ENCODE results near the gene AKT1S1.
"Not testable (repeated sequence)": the region's sequence is repeated elsewhere in the genome, so short reads cannot be mapped to it uniquely, and the experiment has no call there.

The AKT1S1 gene

DNA sequence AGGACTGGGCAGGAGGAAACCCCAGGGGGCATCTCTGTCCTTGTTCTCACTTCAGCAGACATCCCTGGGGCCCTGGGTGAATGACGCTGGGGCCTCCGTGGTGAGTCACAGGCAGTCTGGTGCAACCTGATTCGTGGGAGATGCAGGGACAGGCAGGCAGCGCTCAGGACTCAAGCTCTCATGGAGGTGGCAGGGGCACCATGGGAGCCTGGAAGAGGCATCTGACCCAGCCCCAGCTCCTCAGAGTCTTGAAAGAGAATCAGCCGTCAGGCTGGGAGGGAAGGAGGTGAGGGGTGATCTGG, 40.2 kb downstream of the AKT1S1 start:
- DNase-seq (ENCODE audit: low read depth in 2 of 2), result no peak

- no peak for DNase-seq (ENCODE audit: low read depth in 2 of 2)
These were observed 40.8 kb downstream of the AKT1S1 start for GRCh38 chr19:49836176-49837008.

DNA sequence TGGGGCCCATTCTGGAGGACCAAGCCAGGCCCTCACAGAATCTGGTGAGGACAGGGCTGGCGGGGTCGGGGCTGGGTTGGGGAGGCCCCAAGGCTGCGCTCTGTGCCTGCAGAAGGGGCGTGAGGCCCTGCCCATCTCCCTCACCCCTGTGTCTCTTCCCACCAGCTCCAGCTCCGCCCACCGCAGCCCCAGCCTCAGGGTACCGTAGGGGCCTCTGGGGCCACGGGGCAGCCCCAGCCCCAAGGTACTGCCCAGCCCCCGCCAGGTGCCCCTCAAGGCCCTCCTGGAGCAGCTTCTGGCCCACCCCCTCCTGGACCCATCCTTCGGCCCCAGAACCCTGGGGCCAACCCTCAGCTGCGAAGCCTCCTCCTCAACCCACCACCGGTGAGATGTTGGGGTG, 41.6 kb downstream of the AKT1S1 start:
- no peak for DNase-seq (ENCODE audit: low read depth in 2 of 2)

GRCh38 chr19:49833599-49833998, 43.6 kb downstream of the AKT1S1 start:
- DNase-seq (ENCODE audit: low read depth in 2 of 2), result no peak

GRCh38 chr19:49832556-49832955, 44.6 kb downstream of the AKT1S1 start:
- no peak for DNase-seq (ENCODE audit: low read depth in 2 of 2)

DNA sequence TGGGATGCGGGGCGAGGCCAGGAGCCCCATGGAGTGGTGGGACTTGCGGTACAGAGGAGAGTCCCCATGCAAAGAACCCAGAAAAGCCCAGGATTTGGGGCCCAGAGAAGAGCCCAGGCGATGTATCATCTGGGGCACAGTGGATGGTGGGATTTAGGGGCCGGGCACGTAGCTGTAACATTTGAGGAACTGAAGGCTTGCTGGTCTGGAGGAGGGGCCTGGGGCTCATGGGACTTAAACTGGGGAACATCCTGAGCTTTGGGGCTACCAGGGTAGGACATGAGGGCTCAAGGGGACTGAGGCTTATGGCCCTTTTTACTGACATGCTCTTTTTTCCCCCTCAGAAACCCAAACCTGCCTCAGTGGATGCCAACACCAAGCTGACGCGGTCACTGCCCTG, 45.6 kb downstream of the AKT1S1 start:
- DNase-seq (ENCODE audit: low read depth in 2 of 2), result no peak

GRCh38 chr19:49830766-49831165, 46.4 kb downstream of the AKT1S1 start:
- DNase-seq (ENCODE audit: low read depth in 2 of 2), result no peak

DNA sequence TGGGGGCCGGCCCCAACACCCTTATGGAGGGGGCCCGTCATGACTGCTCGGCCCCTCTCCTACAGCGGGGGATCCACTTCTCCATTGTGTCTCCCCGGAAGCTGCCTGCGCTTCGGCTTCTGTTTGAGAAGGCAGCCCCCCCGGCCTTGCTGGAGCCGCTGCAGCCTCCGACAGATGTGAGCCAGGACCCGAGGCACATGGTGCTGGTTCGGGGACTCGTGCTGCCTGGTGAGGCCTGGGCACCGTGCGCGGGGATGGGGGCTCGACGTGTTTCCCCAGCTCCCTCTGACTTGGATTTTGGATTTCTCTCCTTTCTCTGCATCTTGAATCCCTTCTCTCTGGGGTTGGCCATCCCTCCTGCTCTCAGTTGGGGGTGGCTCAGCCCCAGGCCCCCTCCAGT, 47.4 kb downstream of the AKT1S1 start:
- DNase-seq (ENCODE audit: low read depth in 2 of 2), result no peak

GRCh38 chr19:49829200-49829599, 48.0 kb downstream of the AKT1S1 start:
- no peak for DNase-seq (ENCODE audit: low read depth in 2 of 2)

GRCh38 chr19:49827034-49827433, 50.1 kb downstream of the AKT1S1 start:
- DNase-seq (ENCODE audit: low read depth in 2 of 2), result no peak

DNA sequence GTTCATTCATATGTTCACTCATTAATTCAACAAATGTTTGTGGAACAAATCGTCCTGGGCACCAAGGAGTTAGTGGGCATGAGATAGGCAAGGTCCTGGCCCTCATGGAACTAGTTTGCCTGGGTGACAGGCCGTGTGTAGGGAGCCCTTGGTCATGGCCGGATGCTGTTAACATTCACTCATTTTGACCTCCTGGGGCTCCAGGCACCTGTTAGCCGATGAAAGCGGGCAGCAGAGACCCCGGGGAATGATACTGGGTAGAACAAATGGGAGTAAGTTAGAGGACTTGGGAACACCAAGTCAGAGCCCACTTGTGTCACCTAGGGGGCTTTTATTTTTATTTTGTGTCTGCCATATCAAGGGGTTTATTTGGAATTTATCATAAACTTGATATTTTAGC, 52.5 kb downstream of the AKT1S1 start:
- DNase-seq (ENCODE audit: low read depth in 2 of 2), result no peak

DNA sequence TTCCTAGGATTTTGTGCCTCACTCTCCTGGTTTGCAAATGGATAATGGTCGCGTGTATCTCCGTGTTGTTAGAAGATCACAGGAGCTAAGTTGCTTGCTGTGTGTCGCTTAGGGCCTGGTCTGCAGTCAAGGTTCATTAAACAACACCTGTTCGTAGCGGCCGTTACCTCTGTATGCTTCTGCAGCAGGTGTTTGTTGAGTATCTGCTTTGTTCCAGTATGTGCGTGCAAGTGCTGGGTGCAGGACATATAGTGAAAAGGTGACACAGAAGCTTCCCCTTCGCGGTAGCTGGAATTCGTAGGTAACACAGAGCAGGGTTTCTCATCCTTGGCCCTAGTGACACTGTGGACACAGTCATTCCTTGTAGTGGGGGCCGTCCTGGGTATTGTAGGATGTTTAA, 53.7 kb downstream of the AKT1S1 start:
- DNase-seq (ENCODE audit: low read depth in 2 of 2), result no peak

DNA sequence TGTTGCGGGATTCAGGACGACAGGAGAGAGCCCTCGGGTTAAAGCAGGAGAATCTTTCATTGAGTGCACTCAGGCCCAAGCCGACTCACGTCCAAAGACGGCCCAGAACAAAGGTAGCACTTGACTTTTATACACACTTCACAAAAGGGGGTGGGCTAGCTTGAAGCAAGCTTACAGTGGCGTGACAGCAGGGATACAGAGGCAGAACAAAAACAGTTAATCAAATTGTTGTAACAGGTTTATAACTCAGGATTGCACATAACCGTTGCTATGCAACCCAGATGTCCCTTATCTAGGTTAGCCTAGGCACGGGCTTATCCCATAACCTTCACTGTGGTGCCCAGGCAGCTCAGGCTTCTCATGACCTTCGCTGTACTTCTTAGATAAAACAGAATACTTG, 57.0 kb downstream of the AKT1S1 start:
- no peak for DNase-seq (ENCODE audit: low read depth in 2 of 2)

GRCh38 chr19:49819452-49820115, 57.6 kb downstream of the AKT1S1 start:
- not testable (repeated sequence) for DNase-seq (ENCODE audit: low read depth in 2 of 2)
